GM18867 (cell line): Measurements from ENCODE around the gene LRP2BP.
A peak's percentile ranks its signal among the peaks of the same experiment; 100 is the strongest.

Source experiments
- ATAC-seq: cut with Tn5 transposase; IDR thresholded peaks from one replicate; pipeline ENCODE4 v1.9.1; 2021; ENCODE audit warnings: mild to moderate bottlenecking, moderate library complexity; ENCODE audit not compliant: unreplicated experiment

The LRP2BP gene

DNA sequence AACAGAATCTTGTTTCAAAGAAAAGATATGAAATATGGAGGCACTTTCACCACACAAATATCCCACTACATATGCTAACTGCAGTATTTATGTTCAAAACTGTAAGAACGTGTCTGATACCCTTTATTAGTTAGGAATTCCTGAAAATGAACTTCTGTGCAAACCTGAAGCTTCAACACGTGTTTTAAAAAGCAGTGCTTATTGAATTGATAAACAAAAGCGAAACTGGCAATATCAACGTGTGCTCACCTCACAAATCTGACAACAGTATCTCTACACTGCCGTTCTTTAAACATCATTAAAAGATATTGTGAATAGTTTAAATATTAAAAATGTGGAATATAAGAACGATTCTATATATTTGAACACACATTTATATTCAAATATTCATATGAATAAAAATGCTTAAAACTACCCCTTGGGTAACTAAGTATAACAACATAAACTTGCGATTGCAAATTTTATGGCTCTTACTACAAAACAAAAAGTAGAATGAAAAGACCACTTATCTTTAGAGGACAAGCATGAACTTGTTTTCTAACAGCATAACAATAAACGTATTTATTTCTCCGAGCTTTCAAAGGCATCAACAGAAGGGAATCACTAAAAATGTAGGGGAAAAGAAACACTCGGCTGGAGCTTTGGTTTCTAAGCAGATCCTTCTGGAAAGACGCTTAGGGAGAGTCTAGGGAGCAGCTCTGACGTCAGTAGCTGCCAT lies at the start of gene LRP2BP:
TSS of gene LRP2BP (minus strand) at position 687 of the 718 bp plus-strand sequence. CDS start 17,738 bp downstream, outside the sequence.
- no peak for ATAC-seq

DNA sequence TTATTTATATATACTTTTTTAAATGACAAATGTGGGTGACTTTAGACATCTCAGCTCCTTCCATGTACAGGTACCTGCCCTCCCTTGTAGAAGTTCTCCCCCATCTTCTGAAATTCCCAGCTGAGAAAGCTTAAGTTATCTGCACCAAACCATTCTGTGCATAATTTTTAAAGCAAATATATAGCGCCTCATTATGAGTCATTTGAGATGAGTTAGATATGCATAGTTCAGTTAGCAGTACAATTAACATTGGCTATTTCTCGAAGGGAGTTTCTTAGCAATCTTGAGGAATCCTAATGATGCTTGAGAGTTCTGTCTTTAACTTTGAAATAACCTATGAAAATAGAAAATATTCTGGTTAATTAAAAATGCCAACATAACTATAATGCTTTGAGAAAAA lies 49.5 kb upstream of the LRP2BP start:
- ATAC-seq: no peak

DNA sequence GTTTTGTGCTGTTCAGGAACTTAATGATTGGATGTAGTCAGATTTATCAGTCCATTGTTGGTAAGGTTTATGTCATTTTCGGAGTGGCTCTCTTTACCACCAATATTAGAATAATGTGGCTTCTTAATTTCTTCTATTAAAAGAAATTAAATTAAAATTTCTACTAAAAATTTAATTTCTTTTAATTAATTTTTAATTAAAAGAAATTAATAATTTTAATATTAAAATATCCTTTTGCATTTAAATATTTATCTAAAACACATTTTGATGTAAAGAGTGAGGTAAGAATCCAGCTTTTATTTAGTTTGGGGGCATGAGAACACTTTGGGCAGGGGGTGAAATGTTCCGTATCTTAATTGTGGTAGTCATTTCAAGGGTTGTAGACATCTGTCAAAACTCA lies 45.8 kb upstream of the LRP2BP start:
- no peak for ATAC-seq

DNA sequence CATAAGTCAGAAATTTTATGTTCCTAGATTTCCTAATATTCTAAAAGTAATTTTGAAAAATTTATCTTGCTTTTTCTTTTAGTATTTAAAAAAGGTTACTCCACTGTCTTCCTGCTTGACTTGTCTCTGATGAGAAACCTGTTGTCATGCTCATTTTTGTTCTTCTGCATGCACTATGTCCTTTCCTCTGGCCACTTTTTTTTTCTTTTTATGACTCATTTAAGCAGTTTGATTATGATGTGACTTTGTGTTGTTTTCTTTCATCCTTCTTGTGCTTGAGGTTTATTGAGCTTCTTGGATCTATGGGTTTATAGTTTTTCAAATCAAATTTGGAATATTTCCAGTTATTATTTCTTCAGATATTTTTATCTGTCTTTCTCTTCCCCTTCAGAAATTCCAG lies 42.1 kb upstream of the LRP2BP start:
- ATAC-seq: no peak

DNA sequence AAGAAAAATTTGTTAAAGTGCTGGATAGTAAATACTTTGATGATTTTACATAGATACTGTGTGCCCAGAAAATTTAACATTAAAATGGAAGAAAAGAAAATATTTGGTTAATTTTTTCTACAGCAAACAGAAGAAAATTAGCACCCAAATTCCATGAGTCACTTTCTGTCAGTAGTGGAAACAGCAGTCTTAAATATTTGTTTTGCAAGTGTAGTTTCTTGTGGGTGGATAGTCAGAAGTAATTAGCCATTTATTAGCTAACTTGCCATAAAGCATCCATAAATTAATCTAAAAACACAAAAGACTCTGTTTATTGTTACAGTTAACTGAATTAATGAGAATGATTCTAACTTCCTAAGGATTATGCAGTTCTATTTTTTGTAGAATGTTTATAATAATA lies 39.7 kb upstream of the LRP2BP start:
- no peak for ATAC-seq

DNA sequence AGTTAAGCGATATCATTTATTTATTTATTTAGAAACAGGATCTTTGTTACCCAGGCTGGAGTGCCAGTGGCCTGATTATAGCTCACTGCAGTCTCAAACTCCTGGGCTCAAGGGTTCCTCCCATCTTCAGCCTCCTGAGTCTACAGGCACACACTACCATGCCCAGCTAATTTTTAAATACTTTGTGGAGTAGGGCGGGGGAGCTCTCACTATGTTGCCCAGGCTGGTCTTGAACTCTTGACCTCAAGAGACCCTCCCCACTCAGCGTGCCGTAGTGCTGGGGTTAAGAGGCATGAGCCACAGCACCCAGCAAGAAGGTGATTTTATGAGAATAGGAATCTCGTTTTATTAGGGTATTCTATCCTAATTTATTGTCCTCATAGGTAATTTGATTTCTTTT lies 33.9 kb upstream of the LRP2BP start:
- ATAC-seq: no peak

DNA sequence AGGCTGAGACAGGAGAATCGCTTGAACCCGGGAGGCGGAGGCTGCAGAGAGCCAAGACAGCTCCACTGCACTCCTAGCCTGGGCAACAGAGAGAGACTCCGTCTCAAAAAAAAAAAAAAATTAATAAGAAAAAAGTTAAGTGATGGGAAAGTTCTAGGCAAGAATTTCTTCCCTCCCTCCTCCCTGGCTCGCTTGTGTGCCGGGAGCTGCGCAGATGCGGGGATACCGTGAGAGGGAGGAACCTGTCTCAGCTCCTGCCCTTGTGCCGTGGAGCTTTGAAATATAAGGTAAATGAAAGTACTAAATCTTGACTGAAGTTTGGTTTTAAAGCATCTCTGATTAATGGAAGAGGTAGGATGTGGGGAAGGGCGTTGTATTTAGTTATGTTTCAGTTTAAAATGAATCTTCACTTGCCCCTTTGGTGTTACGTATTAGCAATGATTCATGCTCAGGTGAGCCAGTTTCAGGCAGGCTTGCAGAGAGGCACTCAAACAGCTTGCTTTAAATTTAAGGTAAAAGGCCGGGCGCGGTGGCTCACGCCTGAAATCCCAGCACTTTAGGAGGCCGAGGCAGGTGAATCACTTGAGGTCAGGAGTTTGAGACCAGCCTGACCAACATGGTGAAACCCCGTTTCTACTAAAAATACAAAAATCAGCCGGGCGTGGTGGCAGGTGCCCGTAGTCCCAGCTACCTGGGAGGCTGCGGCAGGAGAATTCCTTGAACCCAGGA lies 31.4 kb upstream of the LRP2BP start:
- ATAC-seq: no peak

DNA sequence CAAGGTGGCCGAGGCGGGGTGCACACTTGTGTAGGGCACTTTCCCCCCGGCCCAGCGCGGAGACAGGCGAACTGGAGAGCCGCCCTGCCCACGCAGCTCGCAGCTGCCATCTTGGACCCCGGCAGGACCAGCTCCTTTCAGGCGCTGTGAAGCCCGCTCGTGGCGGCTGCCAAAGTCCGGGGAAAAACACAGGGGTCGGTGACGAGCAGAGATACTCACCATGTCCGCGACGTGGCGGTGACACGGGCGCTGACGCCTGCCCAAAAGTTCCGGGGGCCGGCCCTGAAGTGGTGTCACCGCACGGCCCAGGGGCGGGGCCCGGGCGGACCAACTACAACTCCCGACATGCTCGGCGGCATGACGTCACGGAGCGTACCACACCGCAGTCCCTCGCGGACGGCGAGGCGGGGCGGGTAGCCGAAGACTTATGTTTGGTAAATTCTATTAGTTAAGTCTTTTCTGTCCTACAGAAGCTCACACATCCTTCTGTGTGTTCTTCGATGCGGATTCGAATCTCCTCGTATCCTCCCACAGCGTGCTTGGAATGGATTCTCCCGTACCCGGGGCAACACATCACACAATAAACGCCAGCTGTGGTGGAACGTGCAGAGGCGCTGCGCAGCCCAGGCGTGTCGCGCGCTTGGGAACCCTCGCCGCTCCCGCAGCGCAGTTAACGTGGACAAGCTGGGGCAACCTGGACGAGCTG lies 30.1 kb upstream of the LRP2BP start, which contains the start of gene UFSP2:
TSS of gene UFSP2 (minus strand) at position 318 of the 706 bp plus-strand sequence. CDS start at position 222, 96 bp downstream.
- ATAC-seq: peak; percentile 92

DNA sequence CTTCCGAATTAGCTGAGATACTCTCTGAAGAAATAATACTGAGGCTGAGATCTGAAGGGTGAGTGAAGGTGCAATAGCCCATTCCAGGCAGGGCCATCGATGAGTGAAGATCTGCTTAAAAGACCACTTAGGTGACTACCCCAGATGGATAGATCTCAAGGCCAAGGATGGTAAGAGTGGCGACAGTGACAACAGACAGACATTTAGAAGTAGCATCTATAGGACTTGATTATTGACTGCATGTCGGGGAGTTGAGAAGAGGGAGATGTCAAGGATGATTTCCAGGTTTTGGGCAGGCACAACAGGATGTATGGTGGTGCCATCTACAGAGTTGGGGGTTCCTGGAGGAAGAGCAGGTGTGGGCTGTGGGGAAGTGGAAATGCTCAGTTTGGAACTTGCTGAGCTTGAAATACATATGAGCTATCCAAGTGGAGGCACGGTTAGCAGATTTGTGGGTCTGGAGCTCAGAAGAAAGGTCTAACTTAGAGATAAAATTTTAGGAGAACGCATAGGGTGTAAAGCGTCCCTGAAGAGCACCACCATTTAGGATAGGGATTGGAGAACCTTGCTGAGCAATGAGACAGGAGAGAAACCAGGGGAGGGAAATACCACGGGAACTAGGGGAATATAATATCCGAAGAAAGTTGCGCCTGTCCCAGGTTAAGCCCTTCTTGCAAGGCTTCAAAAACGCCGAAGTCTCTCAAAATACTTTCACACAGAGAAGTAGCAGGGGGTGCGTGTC lies 29.4 kb upstream of the LRP2BP start:
- peak; percentile 2 for ATAC-seq

DNA sequence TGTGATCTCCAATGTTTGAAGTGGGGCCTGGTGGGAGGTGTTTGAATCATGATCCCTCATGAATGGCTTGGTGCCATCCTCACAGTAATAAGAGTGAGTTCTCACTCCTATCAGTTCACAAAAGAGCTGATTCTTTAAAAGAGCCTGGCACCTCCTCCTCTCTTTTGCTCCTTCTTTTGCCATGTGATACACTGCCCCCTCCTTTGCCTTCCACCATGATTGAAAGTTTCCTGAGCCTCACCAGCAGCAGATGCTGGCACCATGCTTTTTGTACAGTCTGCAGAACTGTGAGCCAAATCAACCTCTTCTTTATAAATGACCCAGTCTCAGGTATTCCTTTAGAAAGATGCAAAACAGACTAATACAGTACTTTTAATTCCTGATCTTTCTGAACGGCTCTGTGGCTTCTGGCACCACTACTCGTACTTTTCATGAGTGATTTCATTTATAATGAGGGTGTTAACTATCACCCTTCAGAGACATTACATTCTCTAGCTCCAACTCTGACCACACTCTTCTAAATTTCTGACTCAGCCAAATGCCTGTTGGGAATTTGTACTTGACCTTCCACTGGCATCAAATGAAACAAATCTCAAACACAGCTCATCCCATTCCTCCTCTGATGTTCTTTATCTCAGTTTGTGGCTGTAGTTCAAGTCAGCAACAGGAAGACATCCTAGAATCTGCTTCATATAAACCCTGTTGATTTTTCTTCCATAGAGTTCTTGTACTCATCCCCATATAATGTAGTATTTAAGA lies 25.8 kb upstream of the LRP2BP start:
- no peak for ATAC-seq

DNA sequence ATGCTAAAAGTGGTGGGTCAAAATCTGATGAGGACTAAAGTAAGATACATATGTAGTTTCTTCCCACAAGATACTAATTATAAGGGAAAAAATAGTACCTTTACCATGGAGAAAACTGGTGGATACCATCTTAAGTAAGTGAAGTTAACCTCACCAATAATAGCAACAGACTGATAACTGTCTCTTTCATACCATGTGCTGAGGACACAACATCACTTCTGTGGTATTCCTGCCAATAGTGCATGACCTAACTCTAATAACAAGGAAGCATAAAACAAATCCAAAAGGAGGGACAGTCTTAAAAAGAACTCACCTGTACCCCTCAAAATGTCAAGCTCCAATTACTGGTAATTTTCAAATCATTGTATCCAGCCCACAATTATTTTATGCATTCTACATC lies 21.2 kb upstream of the LRP2BP start:
- ATAC-seq: no peak

DNA sequence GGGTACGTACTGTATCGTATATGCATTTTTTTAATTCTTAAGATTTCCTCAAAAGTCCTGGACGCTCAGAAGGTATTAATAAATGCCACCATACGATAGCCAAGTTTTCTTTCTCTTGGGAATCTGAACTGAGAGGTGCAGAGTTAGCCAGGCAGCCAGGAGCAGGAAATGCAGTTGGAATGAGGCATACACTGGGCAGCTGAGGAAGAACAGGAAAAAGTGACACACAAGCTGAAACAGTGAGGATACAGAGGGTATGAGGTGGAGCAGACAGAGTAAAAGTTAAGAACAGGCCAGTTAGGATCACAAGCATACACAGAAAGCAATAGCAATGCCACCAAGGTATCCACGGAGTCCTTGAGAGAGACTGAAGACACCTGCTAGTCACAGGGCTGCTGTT lies 16.7 kb upstream of the LRP2BP start:
- no peak for ATAC-seq

DNA sequence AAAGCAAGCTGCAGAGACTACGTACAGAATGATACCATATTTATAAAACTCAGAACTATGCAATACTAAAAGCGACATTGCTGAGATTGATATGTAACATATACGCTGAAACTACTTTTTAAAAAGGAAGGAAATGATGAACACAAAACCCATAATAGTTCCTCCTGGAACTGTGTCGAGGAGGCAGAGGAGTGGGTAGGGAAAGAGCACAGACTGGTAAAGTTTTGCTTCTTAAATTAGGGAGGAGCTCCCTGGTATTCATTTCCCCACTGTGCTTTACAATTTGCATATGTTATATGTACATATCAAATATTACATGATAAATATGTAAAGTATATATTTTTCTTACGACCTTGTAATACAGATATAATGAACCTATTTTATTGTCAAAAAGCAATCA lies 16.1 kb upstream of the LRP2BP start:
- ATAC-seq: no peak

DNA sequence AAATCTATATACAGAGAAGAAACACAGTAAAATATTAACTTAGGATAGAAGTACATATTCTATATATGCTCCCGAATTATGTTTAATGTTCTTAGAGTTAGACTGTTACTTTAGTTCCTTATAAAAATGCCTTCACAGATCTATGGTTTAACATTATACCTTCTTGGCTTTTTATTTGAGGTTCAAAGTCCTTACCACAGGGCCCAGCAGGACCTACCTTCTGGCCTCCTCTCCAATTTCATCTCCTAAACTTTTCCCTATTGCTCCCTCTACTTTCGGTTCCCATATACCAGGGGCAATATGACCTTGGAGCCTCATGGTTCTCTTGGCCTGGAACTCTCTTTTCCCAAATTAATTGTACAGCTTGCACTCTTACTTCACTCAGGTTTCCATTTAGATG lies 12.7 kb upstream of the LRP2BP start:
- no peak for ATAC-seq

DNA sequence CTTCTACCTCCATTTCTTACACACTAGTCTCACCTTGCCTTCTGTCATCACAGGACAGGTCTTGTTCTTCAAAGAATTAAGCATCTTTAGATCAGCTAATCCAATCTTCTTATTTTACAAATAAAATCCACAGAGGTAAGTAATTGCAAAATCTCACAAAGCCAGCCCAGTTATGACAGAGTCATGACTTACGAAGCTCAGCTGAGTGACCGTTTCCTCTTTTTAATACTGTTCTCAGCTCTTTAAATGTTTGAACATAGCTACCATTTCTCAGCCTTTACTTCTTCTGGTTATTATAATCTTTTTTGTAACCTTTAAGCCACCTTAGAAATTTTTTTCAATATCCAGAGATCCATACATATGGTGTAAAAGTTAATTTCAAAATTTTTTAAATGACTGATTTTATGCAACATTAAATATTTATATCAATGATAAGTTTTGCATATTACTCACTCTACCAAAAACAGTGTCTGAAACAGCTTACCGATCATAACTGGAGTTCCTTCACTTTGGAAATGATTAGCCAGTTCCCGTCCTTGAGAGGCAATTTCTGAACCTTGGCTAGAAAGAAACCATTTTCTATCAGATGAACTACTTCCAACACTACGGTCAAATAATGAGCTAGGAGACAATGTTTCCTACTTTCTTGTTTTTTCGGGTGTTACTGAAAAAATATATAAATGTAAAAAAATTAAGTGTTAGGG lies 9.7 kb upstream of the LRP2BP start:
- no peak for ATAC-seq

DNA sequence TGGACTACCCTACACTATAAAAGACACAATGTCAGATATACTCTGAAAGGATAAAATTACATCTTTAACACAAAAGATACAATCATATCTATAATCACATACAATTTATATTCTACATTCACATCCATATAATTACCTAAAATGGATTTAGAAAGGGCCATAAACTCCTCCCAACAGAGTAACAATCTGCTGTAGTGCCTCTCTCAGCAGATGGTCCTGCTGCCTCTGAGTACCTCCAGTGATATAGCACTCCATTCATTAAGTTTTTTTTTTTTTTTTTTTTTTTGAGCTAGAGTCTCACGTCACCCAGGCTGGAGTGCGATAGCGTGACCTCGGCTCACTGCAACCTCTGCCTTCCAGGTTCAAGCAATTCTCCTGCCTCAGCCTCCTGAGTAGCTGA lies 8.3 kb upstream of the LRP2BP start:
- no peak for ATAC-seq

DNA sequence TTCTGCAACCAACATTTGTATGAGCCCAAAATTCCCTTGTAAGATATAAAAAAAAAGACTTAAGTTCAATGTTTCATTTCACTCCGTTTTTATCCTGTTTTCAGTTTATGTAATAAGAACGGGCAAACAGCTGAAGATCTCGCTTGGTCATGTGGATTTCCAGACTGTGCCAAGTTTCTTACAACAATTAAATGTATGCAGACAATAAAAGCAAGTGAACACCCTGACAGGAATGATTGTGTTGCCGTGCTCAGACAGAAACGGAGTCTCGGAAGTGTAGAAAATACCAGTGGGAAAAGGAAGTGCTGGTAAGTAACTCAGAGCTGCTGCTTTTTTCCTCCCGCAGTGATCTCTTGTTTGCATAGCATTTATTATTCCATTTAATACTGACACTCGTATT lies 3.7 kb upstream of the LRP2BP start:
- no peak for ATAC-seq

DNA sequence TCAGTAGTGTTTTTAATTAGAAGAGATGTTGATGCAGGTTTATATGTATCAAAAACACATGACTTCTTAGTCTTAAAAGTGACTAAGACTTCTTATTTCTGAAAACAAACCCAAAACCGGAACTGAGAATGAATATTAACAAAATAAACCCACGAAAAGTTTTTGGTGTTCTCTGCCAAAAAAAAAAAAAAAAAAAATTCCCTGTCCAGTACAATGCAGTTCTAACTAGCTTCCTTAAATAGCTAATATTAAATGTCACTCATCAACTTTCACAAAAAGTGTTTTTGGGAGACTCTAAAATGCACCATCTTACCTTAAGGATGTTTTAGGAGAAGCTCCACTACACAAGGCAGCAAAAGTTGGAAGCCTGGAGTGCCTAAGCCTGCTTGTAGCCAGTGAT lies 2.9 kb upstream of the LRP2BP start:
- ATAC-seq: no peak

DNA sequence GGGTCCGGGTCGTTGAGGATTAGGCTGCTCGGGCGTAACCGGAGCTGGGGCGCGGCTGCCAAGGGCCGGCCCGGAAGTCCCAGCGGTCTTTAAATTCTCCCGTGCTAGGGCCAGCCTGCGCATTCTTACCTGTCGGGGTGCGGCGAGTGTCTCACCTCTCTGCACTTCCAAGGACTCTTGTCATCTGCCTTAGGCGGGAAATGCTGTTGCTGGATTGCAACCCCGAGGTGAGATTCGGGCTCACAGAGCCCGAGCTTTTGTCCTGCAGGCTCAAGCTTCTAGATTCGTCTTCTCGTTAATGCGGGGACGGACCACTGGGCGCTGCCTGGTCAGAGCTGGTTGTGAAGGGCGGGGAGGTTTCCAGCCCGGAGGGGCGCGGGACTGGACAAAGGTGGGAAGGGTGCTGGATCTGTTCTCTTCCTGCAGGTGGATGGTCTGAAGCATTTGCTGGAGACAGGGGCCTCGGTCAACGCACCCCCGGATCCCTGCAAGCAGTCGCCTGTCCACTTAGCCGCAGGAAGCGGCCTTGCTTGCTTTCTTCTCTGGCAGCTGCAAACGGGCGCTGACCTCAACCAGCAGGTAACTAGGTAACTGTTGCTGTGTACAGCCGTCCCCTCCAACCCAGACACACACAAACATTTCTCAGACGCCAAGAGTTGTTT lies 1.1 kb upstream of the LRP2BP start, which contains the start of gene ANKRD37:
TSS of gene ANKRD37 (plus strand) at position 118 of the 662 bp plus-strand sequence. CDS start at position 201, 83 bp downstream.
- ATAC-seq: peak; percentile 5
